K562 (cell line): ENCODE data around the gene TM9SF4. TPM values are rescaled to one million over a fixed set of nuclear protein-coding genes. Genes with fewer than 3 reads are reported as not detected.

Source experiments
- ATAC-seq: fragments of 200-7000 bp; cut with Tn5 transposase; 3 replicates; pipeline ENCODE4 v1.9.1; 2020; ENCODE audit warnings: moderate library complexity
- BruUV-seq: library from RNA; stranded (reverse); fragments of 400-500 nt; replicated peaks from 2 replicates; lab custom pipeline; 2021; lab: Mats Ljungman, UMichigan
- CTCF ChIA-PET: fragments of 300-600 bp; formaldehyde crosslinking; extraction: SDS; loops from one replicate; lab custom pipeline; 2021; ENCODE audit warnings: low intra/inter-chr PET ratio; lab: Yijun Ruan, JAX
- POLR2A ChIA-PET: fragments of 300-600, 350-650 bp; sonication (Branson Sonifier 250); formaldehyde crosslinking; extraction: SDS; loops from one replicate; lab custom pipeline; 2021; ENCODE audit warnings: antibody characterized with exemption, inconsistent platforms; lab: Yijun Ruan, JAX
- DNase-seq, 4 experiments: peaks; one replicate each; pipeline versions ENCODE4 v3.0.0 to v3.0.0-alpha.2; 2011 to 2018; ENCODE audit warnings: low spot score in 3 of 4, mixed read lengths in 3 of 4; ENCODE audit errors: extremely low read depth in 1 of 4
- FAIRE-seq: peaks from 2 replicates; lab custom pipeline; 2011; peaks lifted over from hg19 to GRCh38; lab: Jason Lieb, UNC
- H2AFZ ChIP-seq: 2 replicates; pipeline ENCODE4 v1.6.0; 2011; ENCODE audit warnings: low read depth, low read length, control low read depth, inconsistent platforms
- H3K27ac ChIP-seq: fragments of 200-600 bp; 3 replicates; pipeline ENCODE4 v1.8.0; 2011; ENCODE audit warnings: low read depth, mild to moderate bottlenecking, control low read depth, inconsistent platforms, low read length, moderate library complexity, mixed read lengths; ENCODE audit errors: extremely low read depth
- H3K27me3 ChIP-seq, 2 experiments: fragments of 300-600 bp in 1 of 2; 2 replicates in 1 of 2; 3 replicates in 1 of 2; pipeline versions ENCODE4 v1.6.0 to v1.8.0; 2011; ENCODE audit warnings: inconsistent platforms in 2 of 2, low read length in 2 of 2, mild to moderate bottlenecking in 1 of 2, mixed read lengths in 1 of 2, moderate library complexity in 1 of 2; ENCODE audit not compliant: control insufficient read depth in 2 of 2, insufficient read depth in 2 of 2
- H3K36me3 ChIP-seq: fragments of 300-600 bp; 3 replicates; pipeline ENCODE4 v1.8.0; 2011; ENCODE audit warnings: mild to moderate bottlenecking, low read length, inconsistent platforms; ENCODE audit not compliant: control insufficient read depth, insufficient read depth
- H3K4me1 ChIP-seq, 2 experiments: fragments of 200-600 bp in 1 of 2; replicated peaks in 1 of 2; 2 replicates in 1 of 2; 3 replicates in 1 of 2; pipeline versions ENCODE4 v1.5.1 to v1.8.0; 2011; ENCODE audit warnings: inconsistent platforms in 2 of 2, low read length in 2 of 2, mild to moderate bottlenecking in 1 of 2, mixed read lengths in 1 of 2, moderate library complexity in 1 of 2; ENCODE audit not compliant: control insufficient read depth in 2 of 2, insufficient read depth in 2 of 2
- H3K4me2 ChIP-seq: 2 replicates; pipeline ENCODE4 v1.6.1; 2011; ENCODE audit warnings: low read length, control low read depth, inconsistent platforms, mixed read lengths; ENCODE audit not compliant: insufficient read depth
- H3K4me3 ChIP-seq: fragments of 200-600 bp; sonication (generic), shearing (Covaris generic); 2 replicates; pipeline ENCODE4 v1.5.1; 2016; ENCODE audit warnings: control low read depth, inconsistent platforms
- H3K79me2 ChIP-seq: fragments of 200-600 bp; 3 replicates; pipeline ENCODE4 v1.8.0; 2011; ENCODE audit warnings: low read length, inconsistent platforms; ENCODE audit not compliant: control insufficient read depth, insufficient read depth
- H3K9ac ChIP-seq, 2 experiments: 2 replicates each; pipeline versions ENCODE4 v1.6.0 to v1.6.1; 2011; ENCODE audit warnings: low read depth in 2 of 2, low read length in 2 of 2, control low read depth in 1 of 2, inconsistent platforms in 1 of 2, mild to moderate bottlenecking in 1 of 2, mixed read lengths in 1 of 2; ENCODE audit not compliant: insufficient read depth in 1 of 2
- H3K9me1 ChIP-seq: one replicate; pipeline ENCODE4 v1.6.0; 2011; ENCODE audit warnings: inconsistent platforms, mild to moderate bottlenecking, low read length, moderate library complexity; ENCODE audit not compliant: control insufficient read depth, insufficient read depth
- H3K9me3 ChIP-seq: replicated peaks from 2 replicates; pipeline ENCODE4 v1.5.1; 2011; ENCODE audit warnings: low read depth, low read length, inconsistent platforms; ENCODE audit not compliant: control insufficient read depth, insufficient read depth
- H4K20me1 ChIP-seq: replicated peaks from 2 replicates; pipeline ENCODE4 v1.6.1; 2011; ENCODE audit warnings: low read length, inconsistent platforms, mixed read lengths; ENCODE audit not compliant: control insufficient read depth, insufficient read depth
- CCNT2 ChIP-seq: IDR thresholded peaks from 2 replicates; pipeline ENCODE4 v1.6.1; 2011; ENCODE audit warnings: borderline replicate concordance, low read depth, mild to moderate bottlenecking, moderate library complexity, mixed read lengths, low read length; ENCODE audit not compliant: insufficient read length; ENCODE audit errors: extremely low read depth
- CXXC5 ChIP-seq: fragments of 250-450 bp; sonication (Bioruptor Pico); IDR thresholded peaks from 2 replicates; pipeline ENCODE4 v1.8.0; 2022; ENCODE audit warnings: inconsistent platforms, mild to moderate bottlenecking, moderate library complexity
- EGR1 ChIP-seq: fragments of 450-650 bp; conservative IDR thresholded peaks from 2 replicates; pipeline ENCODE4 v1.6.1; 2017; ENCODE audit warnings: mild to moderate bottlenecking
- ELF1 ChIP-seq: fragments of 200-800 bp; sonication (Bioruptor generic); IDR thresholded peaks from 2 replicates; pipeline ENCODE4 v1.6.1; 2016; ENCODE audit warnings: missing genetic modification characterization, missing compliant biosample characterization
- FOXJ2 ChIP-seq: fragments of 200-800 bp; sonication (Bioruptor generic); IDR thresholded peaks from 2 replicates; pipeline ENCODE4 v1.6.1; 2016; ENCODE audit warnings: missing genetic modification characterization, missing compliant biosample characterization
- FOXP1 ChIP-seq: sonication (generic); formaldehyde crosslinking; IDR thresholded peaks from 2 replicates; pipeline ENCODE4 v1.8.0; 2022; ENCODE audit warnings: mild to moderate bottlenecking, missing genetic modification reagents
- GTF2E2 ChIP-seq: fragments of 200-800 bp; sonication (Bioruptor generic); IDR thresholded peaks from 2 replicates; pipeline ENCODE4 v1.6.1; 2016; ENCODE audit warnings: missing genetic modification characterization, missing compliant biosample characterization
- HNRNPK ChIP-seq: fragments of 200-400 bp; formaldehyde crosslinking; IDR thresholded peaks from one replicate; pipeline ENCODE4 v1.6.1; 2018; ENCODE audit warnings: mild to moderate bottlenecking, low read depth, low read length; ENCODE audit not compliant: poor library complexity, severe bottlenecking
- HNRNPL ChIP-seq: fragments of 200-400 bp; formaldehyde crosslinking; IDR thresholded peaks from 2 replicates; pipeline ENCODE4 v1.6.1; 2017; ENCODE audit warnings: low read depth, mild to moderate bottlenecking, low read length
- KDM1A ChIP-seq, 2 experiments: fragments of 450-650 bp; IDR thresholded peaks; 2 replicates each; pipeline ENCODE4 v1.6.1; 2016; ENCODE audit warnings: mild to moderate bottlenecking in 2 of 2
- KHSRP ChIP-seq: fragments of 450-650 bp; IDR thresholded peaks from 2 replicates; pipeline ENCODE4 v1.6.1; 2017
- NBN ChIP-seq: fragments of 450-650 bp; IDR thresholded peaks from 2 replicates; pipeline ENCODE4 v1.6.1; 2016; ENCODE audit warnings: low read depth, mild to moderate bottlenecking
- PCBP1 ChIP-seq: fragments of 200-400 bp; formaldehyde crosslinking; IDR thresholded peaks from 2 replicates; pipeline ENCODE4 v1.6.1; 2018; ENCODE audit warnings: mild to moderate bottlenecking, low read depth, low read length; ENCODE audit not compliant: poor library complexity, severe bottlenecking
- POLR2G ChIP-seq: fragments of 200-400 bp; formaldehyde crosslinking; IDR thresholded peaks from 2 replicates; pipeline ENCODE4 v1.6.1; 2017; ENCODE audit warnings: low read depth, mild to moderate bottlenecking, antibody characterized with exemption, low read length, moderate library complexity
- RBM25 ChIP-seq: fragments of 200-400 bp; formaldehyde crosslinking; IDR thresholded peaks from 2 replicates; pipeline ENCODE4 v1.6.1; 2018; ENCODE audit warnings: low read length, low read depth, moderate library complexity; ENCODE audit not compliant: severe bottlenecking
- SETDB1 ChIP-seq: IDR thresholded peaks from one replicate; pipeline ENCODE4 v1.6.1; 2012; ENCODE audit warnings: low read length, control low read depth, inconsistent platforms
- SMAD1 ChIP-seq: fragments of 150-350 bp; IDR thresholded peaks from 2 replicates; pipeline ENCODE4 v1.6.1; 2014; ENCODE audit warnings: low read length, low read depth; ENCODE audit not compliant: partially characterized antibody
- SMARCA4 ChIP-seq: fragments of 450-650 bp; IDR thresholded peaks from 2 replicates; pipeline ENCODE4 v1.6.1; 2016
- TBP ChIP-seq: optimal IDR thresholded peaks from 2 replicates; pipeline ENCODE3; 2011; ENCODE audit warnings: low read depth, low read length, improper control_type of control experiment
- YBX1 ChIP-seq: fragments of 450-650 bp; IDR thresholded peaks from 2 replicates; pipeline ENCODE4 v1.7.1; 2016; ENCODE audit warnings: mild to moderate bottlenecking
- ZKSCAN1 ChIP-seq: fragments of 150-350 bp; IDR thresholded peaks from 2 replicates; pipeline ENCODE4 v1.6.1; 2016; ENCODE audit warnings: low read depth, low read length
- WGBS: fragments of 100-300 bp; shearing (Covaris generic); methylation state at CpG from one replicate; pipeline ENCODE4 v1.1.6; 2016; ENCODE audit warnings: low coverage, mixed read lengths; ENCODE audit not compliant: insufficient coverage; ENCODE audit errors: missing lambda C conversion rate; 5-methylcytosine and 5-hydroxymethylcytosine counted together
- in situ Hi-C: fragments of 300-500 bp; cut with MboI; formaldehyde crosslinking; loops from 4 replicates; pipeline ENCODE4 v1.15.0; 2018; ENCODE audit warnings: inconsistent platforms, mixed read lengths
- intact Hi-C: fragments of 100-400 bp; cut with micrococcal nuclease; formaldehyde crosslinking; loops from 2 replicates; pipeline ENCODE4 v1.14.2; 2022
- polyA plus RNA-seq, 8 experiments: library from polyadenylated mRNA; depleted of rRNA in 4 of 8; stranded (reverse) in 5 of 8; unstranded in 3 of 8; fragments of >200 nt; fragmentation: Nextera tagmentation in 2 of 8; fragmentation: Illumina TruSeq in 1 of 8; extraction: Ambion mirVana in 2 of 8; extraction: Trizol in 1 of 8; gene quantifications; 2 replicates each; pipeline versions ENCODE4 v1.2.1 to v1.2.3, GENCODE V29; 2011 to 2014; ENCODE audit warnings: inconsistent platforms in 1 of 8, missing spikeins in 1 of 8
- total RNA-seq, 7 experiments: library from RNA; depleted of rRNA in 6 of 7; stranded (reverse); fragments of >200 nt in 6 of 7; fragmentation: Illumina TruSeq in 2 of 7; extraction: Trizol in 2 of 7; gene quantifications; 2 replicates each; pipeline versions ENCODE4 v1.2.1 to v1.2.3, GENCODE V29; 2011 to 2021; ENCODE audit warnings: low replicate concordance in 1 of 7
- TF ChIP-seq, protein P1 (sequence below), 2 experiments: fragments of 450-650 bp in 1 of 2; sonication (generic) in 1 of 2; formaldehyde crosslinking; conservative IDR thresholded peaks; 2 replicates each; pipeline versions ENCODE4 v1.4.0 to v1.8.1; 2020 to 2022; ENCODE audit warnings: mild to moderate bottlenecking in 1 of 2, missing genetic modification reagents in 1 of 2
- TF ChIP-seq, protein P2 (sequence below): IDR thresholded peaks from 2 replicates; pipeline ENCODE4 v1.6.1; 2011; ENCODE audit warnings: borderline replicate concordance, low read depth, mild to moderate bottlenecking, moderate library complexity, low read length; ENCODE audit not compliant: insufficient read depth, poor library complexity, severe bottlenecking

TM9SF4 gene
- total and polyA plus RNA-seq, 9 of the 15 experiments (the other 6 are each of a cell fraction or from before 2014, with no cell fraction given) = 14.5 to 46.3 (median 26.9) TPM

DNA sequence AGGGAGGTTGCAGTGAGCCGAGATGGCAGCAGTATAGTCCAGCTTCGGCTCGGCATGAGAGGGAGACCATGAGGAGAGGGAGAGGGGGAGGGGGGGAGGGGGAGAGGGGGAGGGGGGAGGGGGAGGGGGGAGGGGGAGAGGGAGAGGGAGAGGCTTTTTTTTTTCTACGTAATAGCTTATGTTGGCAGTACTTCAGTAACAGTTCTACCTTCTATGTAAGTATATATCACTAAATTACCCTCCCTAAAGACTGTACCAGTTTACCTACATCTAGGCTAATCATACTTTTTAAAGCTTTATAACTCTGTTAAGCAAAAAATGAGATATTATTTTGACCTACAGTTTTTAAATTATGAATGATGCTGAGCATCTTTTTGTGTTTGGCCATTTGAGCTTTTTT lies 13.6 kb downstream of the TM9SF4 start:
- in situ Hi-C loops = no loop called here
- no peak overlapping the region for H3K27ac ChIP-seq
- no peaks in the 10 kb centered on the region for H3K9me3 ChIP-seq
- FAIRE-seq = no peak
- H3K9me1 ChIP-seq = no peaks in the 10 kb centered on the region
- no peaks in the 10 kb centered on the region; a peak in 1 of 5 replicates for H3K4me1 ChIP-seq
- H3K9ac ChIP-seq = no peak overlapping the region
- no peak for ATAC-seq
- ChIA-PET CTCF (no interaction called here), POLR2A (interaction anchor here (0.6 kb wide), 1 partner anchor 19 kb away, joined by 3 read pairs; no protein-coding TSS in a partner anchor)
- H4K20me1 ChIP-seq = peaks cover 4% of the 10 kb centered on the region; the same call in 1 of the 2 replicates
- BruUV-seq = no TSS peak
- H3K27me3 ChIP-seq = no peaks in the 10 kb centered on the region
- 25% methylated on average over 2 of the region's 4 CpGs for WGBS
- H3K36me3 ChIP-seq = peaks cover 22% of the 10 kb centered on the region; the same call in 2 of the 3 replicates
- no peak overlapping the region for H3K4me3 ChIP-seq
- no peak for DNase-seq
- no peak overlapping the region for H2AFZ ChIP-seq
- peaks cover 54% of the 10 kb centered on the region for H3K79me2 ChIP-seq
- H3K4me2 ChIP-seq = no peak overlapping the region
- intact Hi-C loops = no loop called here
- TF ChIP-seq, protein P1, sequence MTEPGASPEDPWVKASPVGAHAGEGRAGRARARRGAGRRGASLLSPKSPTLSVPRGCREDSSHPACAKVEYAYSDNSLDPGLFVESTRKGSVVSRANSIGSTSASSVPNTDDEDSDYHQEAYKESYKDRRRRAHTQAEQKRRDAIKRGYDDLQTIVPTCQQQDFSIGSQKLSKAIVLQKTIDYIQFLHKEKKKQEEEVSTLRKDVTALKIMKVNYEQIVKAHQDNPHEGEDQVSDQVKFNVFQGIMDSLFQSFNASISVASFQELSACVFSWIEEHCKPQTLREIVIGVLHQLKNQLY (CRISPR knock-in tag; conservative IDR thresholded peaks at IDR 0.05) = no peak
- TF ChIP-seq FOXP1 (CRISPR knock-in tag) (no peak), RBM25 (no peak), CXXC5 (CRISPR knock-in tag) (no peak), PCBP1 (peak; percentile 86), CCNT2 (no peak), ELF1 (tag) (no peak), HNRNPL (no peak), TBP (no peak), ZKSCAN1 (no peak), EGR1 (no peak), POLR2G (no peak), KDM1A (IDR thresholded peaks at IDR 0.05) (peak in 1 of 2 experiments; percentile 64; a peak in 1 of 4 replicates), HNRNPK (peak; percentile 81), GTF2E2 (tag) (no peak), NBN (no peak), YBX1 (no peak), SETDB1 (no peak), FOXJ2 (tag) (no peak), KHSRP (no peak), SMARCA4 (no peak), SMAD1 (no peak)
- TF ChIP-seq, protein P2, sequence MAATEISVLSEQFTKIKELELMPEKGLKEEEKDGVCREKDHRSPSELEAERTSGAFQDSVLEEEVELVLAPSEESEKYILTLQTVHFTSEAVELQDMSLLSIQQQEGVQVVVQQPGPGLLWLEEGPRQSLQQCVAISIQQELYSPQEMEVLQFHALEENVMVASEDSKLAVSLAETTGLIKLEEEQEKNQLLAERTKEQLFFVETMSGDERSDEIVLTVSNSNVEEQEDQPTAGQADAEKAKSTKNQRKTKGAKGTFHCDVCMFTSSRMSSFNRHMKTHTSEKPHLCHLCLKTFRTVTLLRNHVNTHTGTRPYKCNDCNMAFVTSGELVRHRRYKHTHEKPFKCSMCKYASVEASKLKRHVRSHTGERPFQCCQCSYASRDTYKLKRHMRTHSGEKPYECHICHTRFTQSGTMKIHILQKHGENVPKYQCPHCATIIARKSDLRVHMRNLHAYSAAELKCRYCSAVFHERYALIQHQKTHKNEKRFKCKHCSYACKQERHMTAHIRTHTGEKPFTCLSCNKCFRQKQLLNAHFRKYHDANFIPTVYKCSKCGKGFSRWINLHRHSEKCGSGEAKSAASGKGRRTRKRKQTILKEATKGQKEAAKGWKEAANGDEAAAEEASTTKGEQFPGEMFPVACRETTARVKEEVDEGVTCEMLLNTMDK = no peak
